Ramos (cell line): ENCODE measurements around the gene PADI6.
"Not testable (repeated sequence)": the region's sequence is repeated elsewhere in the genome, so short reads cannot be mapped to it uniquely, and the experiment has no call there.

Source experiments
- in situ Hi-C: fragments of 300-500 bp; cut with MboI; formaldehyde crosslinking; loops from one replicate; pipeline ENCODE4 v1.14.3; 2022; ENCODE audit warnings: low sequenced_read_pairs; ENCODE audit not compliant: unreplicated experiment

The PADI6 gene

DNA sequence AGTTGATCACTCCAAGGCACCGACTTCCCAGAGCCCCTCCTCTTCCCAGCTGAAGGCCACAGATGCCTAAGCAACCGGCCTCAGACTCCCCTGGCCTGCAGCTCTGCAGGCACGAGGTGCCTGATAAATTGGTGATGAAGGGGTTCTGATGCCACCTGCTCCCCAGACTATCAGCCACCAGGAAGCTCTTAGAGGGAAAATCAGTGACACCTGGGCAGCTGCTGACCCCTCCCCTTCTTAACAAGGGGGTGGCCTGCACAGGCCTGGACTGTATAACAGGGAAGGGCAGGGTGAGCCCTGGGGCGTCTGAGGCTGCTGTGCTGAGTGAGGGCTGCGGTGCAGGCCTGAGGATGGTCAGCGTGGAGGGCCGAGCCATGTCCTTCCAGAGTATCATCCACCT is at the start of gene PADI6:
PADI6 (plus strand) TSS at position 301 of the 400 bp plus-strand sequence; CDS start at position 351, 50 bp downstream.
- in situ Hi-C loops: no loop called here

- in situ Hi-C loops: no loop called here
These were observed 43.1 kb upstream of the PADI6 start for GRCh38 chr1:17328855-17329254.

DNA sequence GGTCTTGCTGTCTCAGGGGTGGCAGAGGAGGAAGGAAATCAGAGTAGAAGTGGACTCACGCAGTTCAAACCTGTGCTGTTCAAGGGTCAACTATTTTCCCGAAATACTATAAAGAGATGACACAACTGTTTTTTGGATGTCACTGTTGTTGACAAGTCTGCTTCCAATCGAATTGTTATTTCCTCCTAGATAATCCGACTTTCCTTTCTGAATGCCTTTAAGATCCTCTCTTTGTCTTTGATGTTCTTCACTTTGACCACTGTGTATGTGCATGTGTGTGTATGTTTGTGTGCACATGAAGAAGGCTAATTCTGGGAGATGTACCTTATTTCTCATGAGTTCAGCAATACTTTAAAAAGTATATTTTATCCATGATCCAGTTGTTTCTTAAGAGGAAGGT is 42.4 kb upstream of the PADI6 start:
- in situ Hi-C loops: no loop called here

DNA sequence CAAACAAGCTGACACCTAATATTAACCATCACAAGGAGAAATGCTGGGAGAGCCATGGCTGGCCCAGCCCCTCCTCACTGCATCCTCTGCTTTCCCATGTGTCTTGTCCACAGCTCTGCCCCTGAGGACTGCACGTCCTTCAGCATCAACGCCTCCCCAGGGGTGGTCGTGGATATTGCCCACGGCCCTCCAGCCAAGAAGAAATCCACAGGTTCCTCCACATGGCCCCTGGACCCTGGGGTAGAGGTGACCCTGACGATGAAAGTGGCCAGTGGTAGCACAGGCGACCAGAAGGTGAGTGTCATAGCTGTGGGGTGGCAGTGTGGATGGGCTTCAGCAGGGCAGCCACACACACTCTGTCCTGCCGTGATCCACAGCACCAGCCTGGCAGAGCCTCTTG is 41.1 kb upstream of the PADI6 start:
- in situ Hi-C loops: no loop called here

GRCh38 chr1:17333081-17333480 is 38.9 kb upstream of the PADI6 start:
- in situ Hi-C loops: no loop called here

DNA sequence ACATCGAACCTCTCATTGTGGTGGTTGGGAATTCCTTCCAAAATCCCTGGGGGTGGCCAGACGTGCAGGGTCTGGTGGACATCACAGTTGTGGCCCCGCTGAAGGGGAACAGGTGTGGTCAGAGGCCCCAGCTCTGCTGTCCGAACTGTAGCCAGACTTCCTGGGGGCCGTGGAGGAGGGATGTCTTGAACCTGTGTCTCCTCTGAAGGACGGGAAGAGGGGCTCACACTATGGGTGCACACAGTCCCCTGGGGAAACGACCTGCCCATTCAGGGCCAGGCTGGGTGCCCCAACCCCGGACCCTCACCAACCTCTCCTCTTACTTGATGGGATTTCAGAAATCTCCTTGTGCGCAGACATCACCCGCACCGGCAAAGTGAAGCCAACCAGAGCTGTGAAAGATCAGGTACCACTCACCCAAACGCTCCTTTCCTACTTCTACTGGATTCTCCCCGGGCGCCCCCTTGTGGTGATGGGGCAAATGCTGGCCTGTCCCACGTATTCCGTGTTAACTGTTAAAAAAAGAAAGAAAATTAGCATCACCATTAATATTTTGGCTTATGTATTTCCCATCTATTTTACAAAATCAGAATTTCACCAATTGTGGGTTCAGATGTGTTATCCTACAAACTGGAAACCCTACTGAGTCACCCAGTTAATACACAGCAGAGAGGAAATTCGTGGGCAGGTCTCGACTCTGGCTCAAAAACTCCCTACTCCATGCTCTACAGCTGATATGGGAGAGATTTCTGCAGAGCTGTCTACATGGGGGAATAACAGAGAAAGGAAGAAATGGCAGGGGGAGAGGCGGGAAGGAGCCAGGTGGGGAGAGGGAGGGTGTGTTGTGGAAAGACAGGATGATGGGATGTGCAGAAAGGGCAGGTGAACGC is 35.9 kb upstream of the PADI6 start:
- in situ Hi-C loops: no loop called here

- in situ Hi-C loops: no loop called here
These were observed 33.1 kb upstream of the PADI6 start for GRCh38 chr1:17338706-17339493.

- in situ Hi-C loops: no loop called here
These were observed 32.5 kb upstream of the PADI6 start for GRCh38 chr1:17339521-17339920.

- in situ Hi-C loops: no loop called here
These were observed 31.6 kb upstream of the PADI6 start for GRCh38 chr1:17340358-17340757.

DNA sequence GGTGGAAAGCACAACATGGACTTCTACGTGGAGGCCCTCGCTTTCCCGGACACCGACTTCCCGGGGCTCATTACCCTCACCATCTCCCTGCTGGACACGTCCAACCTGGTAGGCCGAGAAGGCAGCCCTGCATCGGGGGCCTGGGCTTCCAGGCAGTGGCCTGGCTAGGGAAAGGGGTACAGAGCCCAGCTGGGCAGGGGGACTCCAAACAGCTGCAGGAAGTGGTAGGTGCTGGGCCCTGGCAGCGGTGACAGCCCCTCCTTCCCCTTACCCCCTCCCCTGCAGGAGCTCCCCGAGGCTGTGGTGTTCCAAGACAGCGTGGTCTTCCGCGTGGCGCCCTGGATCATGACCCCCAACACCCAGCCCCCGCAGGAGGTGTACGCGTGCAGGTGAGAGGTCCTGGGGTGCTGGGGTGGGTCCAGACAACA is 30.0 kb upstream of the PADI6 start:
- in situ Hi-C loops: no loop called here

GRCh38 chr1:17345506-17345905 is 26.5 kb upstream of the PADI6 start:
- in situ Hi-C loops: not testable (repeated sequence)

GRCh38 chr1:17346046-17346789 is 25.8 kb upstream of the PADI6 start:
- in situ Hi-C loops: no loop called here

DNA sequence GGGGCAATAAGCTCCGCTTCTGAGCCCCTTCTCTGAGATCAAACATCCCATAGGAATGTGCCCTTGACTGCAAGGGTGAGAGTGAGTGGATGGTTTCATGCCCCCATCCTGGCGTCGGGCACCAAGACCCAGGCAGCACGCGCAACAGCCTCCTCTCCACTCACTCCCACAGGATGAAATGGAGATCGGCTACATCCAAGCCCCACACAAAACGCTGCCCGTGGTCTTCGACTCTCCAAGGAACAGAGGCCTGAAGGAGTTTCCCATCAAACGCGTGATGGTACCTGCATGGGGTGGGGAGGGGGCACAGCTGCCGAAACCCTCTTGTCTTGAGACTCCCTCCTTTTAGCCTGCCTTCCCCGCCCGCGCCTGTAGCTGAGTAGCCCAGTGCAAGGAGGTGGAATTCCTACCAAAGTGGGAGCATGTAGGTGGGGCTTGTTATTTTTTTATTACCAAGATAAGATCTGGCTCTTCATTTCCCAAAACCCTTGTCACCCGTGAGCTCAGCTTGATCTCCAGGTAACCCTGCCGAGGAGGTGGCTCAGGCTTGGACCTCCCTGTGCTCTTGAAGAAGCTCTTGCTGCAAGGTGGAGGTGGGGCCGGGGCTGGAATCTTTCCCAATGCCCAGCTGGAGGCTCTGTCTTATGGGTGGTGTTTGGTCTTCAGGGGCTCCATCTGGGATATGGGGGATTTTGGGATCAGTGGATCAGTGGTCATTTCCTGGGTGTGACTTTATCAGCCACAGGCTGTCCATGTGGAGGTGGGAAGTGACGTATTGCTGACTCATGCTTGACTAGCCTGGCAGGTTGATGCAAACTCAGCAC is 24.0 kb upstream of the PADI6 start:
- in situ Hi-C loops: no loop called here

DNA sequence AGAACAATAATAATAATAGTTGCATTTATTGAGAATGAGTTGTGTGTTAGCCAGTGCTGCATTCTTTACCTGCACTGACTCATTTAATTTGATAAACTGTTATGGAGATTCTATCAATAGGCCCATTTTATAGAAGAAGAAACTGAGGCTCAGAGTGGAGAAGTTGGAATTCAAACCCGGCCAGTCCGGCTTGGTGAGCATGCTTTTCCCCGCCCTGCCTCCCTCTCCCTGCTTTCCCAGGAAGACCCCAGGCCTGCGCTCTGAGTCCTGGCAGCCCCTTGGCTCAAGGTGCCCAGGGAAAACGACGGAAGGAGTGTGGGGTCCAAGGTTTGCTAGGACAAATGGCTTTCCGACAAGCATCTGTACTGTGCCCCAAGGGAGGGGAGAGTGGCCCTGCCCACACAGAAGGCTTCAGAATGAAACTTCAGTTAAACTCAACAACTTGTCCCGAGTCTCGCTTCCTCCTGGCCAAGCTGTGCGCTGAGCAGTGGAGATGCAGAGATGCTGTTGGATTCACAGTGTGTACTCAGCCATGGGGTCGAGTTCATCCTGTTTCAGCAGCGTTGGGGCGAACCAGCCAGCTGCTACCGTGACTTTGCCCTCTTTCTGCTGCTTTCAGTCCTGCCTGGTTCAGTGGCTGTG is 23.3 kb upstream of the PADI6 start:
- in situ Hi-C loops: no loop called here

- in situ Hi-C loops: no loop called here
These were observed 21.9 kb upstream of the PADI6 start for GRCh38 chr1:17350083-17350482.

DNA sequence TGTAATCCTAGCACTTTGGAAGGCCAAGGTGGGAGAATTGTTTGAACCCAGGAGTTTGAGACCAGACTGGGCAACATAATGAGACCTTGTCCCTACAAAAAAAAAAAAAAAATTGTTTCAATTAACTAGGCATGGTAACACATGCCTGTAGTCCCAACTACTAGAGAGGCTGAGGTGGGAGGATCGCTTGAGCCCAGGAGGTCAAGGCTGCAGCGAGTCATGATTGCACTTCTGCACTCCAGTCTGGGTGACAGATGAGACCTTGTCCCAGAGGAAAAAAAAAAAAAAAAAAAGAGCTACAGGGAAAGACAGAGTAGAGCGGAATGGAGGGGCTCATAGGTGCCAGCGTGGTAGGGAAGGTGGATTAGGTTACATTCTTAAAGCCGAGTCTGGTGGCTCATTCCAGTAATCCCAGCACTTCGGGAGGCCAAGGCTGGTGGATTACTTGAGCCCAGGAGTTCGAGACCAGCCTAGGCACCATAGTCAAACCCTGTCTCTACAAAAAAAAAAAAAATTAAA is 21.0 kb upstream of the PADI6 start:
- in situ Hi-C loops: no loop called here

GRCh38 chr1:17351598-17352324 is 20.2 kb upstream of the PADI6 start:
- in situ Hi-C loops: no loop called here

GRCh38 chr1:17352419-17352909 is 19.5 kb upstream of the PADI6 start:
- in situ Hi-C loops: no loop called here
